ENCODE data around the gene FAM209A.

FAM209A gene

DNA sequence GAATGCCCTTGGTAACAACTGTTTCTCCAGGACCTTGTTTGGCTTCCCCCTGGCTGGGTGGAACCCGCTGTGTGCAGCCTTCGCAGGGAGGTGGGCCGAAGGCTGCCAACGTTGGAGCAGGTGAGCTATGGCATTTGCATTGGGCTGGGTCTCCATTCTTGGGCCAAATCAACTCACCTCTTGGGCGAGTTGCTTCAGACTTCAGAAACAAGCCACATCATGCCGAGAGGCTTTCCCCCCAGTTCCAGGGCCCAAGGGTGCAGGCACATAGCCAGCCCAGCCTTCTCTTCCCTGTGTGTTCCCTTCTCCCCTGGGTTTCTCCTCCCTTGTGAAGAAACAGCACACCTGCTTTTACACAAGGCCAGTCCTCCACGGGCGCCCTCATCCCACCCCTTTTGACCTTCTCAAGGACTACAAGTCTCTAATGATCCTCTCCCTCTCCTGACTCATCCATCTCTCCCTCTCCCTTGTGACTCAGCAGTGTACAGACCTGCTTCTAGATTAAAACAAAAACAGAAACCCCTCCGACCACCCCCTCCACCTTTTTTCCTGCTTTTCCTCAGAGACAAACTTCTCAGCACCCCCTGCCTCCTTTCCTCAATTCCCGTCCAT lies 50.1 kb downstream of the FAM209A start:
- ChIA-PET POLR2A (ENCODE audit: low non-redundant PET) (interaction anchor here (0.6 kb wide), 1 partner anchor 37 kb away, joined by 3 read pairs; no protein-coding TSS in a partner anchor), CTCF (interaction anchor here (0.6 to 1.7 kb wide), 3 partner anchors 23 to 818 kb away, joined by 3 to 11 read pairs (median 5); no protein-coding TSS in a partner anchor)
- TF ChIP-seq, protein P1, sequence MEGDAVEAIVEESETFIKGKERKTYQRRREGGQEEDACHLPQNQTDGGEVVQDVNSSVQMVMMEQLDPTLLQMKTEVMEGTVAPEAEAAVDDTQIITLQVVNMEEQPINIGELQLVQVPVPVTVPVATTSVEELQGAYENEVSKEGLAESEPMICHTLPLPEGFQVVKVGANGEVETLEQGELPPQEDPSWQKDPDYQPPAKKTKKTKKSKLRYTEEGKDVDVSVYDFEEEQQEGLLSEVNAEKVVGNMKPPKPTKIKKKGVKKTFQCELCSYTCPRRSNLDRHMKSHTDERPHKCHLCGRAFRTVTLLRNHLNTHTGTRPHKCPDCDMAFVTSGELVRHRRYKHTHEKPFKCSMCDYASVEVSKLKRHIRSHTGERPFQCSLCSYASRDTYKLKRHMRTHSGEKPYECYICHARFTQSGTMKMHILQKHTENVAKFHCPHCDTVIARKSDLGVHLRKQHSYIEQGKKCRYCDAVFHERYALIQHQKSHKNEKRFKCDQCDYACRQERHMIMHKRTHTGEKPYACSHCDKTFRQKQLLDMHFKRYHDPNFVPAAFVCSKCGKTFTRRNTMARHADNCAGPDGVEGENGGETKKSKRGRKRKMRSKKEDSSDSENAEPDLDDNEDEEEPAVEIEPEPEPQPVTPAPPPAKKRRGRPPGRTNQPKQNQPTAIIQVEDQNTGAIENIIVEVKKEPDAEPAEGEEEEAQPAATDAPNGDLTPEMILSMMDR (conservative IDR thresholded peaks at IDR 0.05; ENCODE audit: low read depth): no peak
- peak; percentile 87 for DNase-seq (ENCODE audit: low spot score)
- peak overlapping the region; percentile 89 for H3K27ac ChIP-seq

DNA sequence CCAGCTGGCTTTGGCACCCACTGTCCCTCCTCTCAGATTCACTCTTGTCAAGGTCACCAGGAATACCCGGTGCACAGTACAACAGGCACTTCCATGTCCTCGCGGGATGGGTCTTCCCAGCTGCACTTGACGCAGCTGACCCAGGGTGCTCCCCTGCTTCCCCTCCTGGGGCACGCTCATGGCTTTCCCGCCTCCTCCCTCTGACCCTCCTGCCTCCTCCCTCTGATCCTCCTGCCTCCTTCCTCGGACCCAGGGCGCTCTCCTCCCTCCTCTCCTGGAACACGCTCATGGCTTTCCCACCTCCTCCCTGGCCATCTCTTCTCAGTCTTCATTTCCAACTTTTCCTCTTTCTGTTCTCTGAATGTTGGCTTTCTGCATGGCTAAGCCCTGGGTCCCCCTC lies 50.6 kb downstream of the FAM209A start:
- POLR2A ChIA-PET (ENCODE audit: low non-redundant PET): interaction anchor here (0.6 kb wide), 1 partner anchor 37 kb away, joined by 3 read pairs; no protein-coding TSS in a partner anchor
- CTCF ChIA-PET: interaction anchor here (1.1 to 1.7 kb wide), 2 partner anchors 23 to 25 kb away, joined by 5 to 11 read pairs; no protein-coding TSS in a partner anchor
- DNase-seq (ENCODE audit: low spot score): no peak
- peak overlapping the region; percentile 89 for H3K27ac ChIP-seq
- TF ChIP-seq, protein P1 (conservative IDR thresholded peaks at IDR 0.05; ENCODE audit: low read depth): no peak

Data from RWPE1 (cell line).